Caco-2 (cell line): Measurements from ENCODE around the gene CC2D1A. TPM values are rescaled to one million over a fixed set of nuclear protein-coding genes. Genes with fewer than 3 reads are reported as not detected.

Experiments used
- BruUV-seq: library from RNA; stranded (reverse); fragments of 400-500 nt; replicated peaks from 2 replicates; lab custom pipeline; 2021; lab: Mats Ljungman, UMichigan
- CTCF ChIA-PET: fragments of 300-600 bp; sonication (Branson Sonifier 250); formaldehyde crosslinking; loops from one replicate; lab custom pipeline; 2022; ENCODE audit warnings: antibody characterized with exemption; lab: Charles Lee
- POLR2A ChIA-PET: fragments of 300-600 bp; sonication (Branson Sonifier 250); formaldehyde crosslinking; loops from one replicate; lab custom pipeline; 2022; ENCODE audit warnings: antibody characterized with exemption; lab: Charles Lee
- DNase-seq, 2 experiments: peaks; one replicate each; pipeline versions ENCODE4 v3.0.0 to v3.0.0-alpha.2; 2020 to 2022
- H3K27me3 ChIP-seq: replicated peaks from 2 replicates; pipeline ENCODE4 v1.6.0; 2011; ENCODE audit warnings: low read length; ENCODE audit not compliant: control insufficient read depth, insufficient read depth
- H3K36me3 ChIP-seq: 2 replicates; pipeline ENCODE4 v1.5.1; 2011; ENCODE audit warnings: low read length; ENCODE audit not compliant: control insufficient read depth, insufficient read depth
- H3K4me1 ChIP-seq: fragments of 250-450 bp; sonication (Bioruptor Pico); 2 replicates; pipeline ENCODE4 v1.5.1; 2020; ENCODE audit warnings: mild to moderate bottlenecking
- H3K4me3 ChIP-seq: 2 replicates; pipeline ENCODE4 v1.5.1; 2011; ENCODE audit warnings: low read depth, mild to moderate bottlenecking, control low read depth, low read length
- H3K9me3 ChIP-seq: fragments of 250-450 bp; sonication (Bioruptor Pico); 2 replicates; pipeline ENCODE4 v1.5.1; 2020; ENCODE audit warnings: mild to moderate bottlenecking, moderate library complexity
- H3K27ac Mint-ChIP-seq: one replicate; pipeline ENCODE4 v1.8.0; 2022; ENCODE audit warnings: mixed read lengths; ENCODE audit not compliant: unreplicated experiment
- H3K27me3 Mint-ChIP-seq: one replicate; pipeline ENCODE4 v1.8.0; 2022; ENCODE audit warnings: mixed read lengths; ENCODE audit not compliant: insufficient read depth, unreplicated experiment
- H3K36me3 Mint-ChIP-seq: one replicate; pipeline ENCODE4 v1.8.0; 2022; ENCODE audit warnings: mild to moderate bottlenecking, mixed read lengths; ENCODE audit not compliant: insufficient read depth, unreplicated experiment
- H3K4me1 Mint-ChIP-seq: one replicate; pipeline ENCODE4 v1.8.0; 2022; ENCODE audit warnings: low read depth, mixed read lengths; ENCODE audit not compliant: unreplicated experiment
- H3K4me3 Mint-ChIP-seq: one replicate; pipeline ENCODE4 v1.8.0; 2022; ENCODE audit warnings: mild to moderate bottlenecking, moderate library complexity, mixed read lengths; ENCODE audit not compliant: unreplicated experiment
- H3K9me3 Mint-ChIP-seq: one replicate; pipeline ENCODE4 v1.8.0; 2022; ENCODE audit warnings: mixed read lengths; ENCODE audit not compliant: unreplicated experiment
- CTCF ChIP-seq, 2 experiments: fragments of 200-600 bp in 1 of 2; IDR thresholded peaks; 1 replicate in 1 of 2; 2 replicates in 1 of 2; pipeline versions ENCODE4 v1.5.1 to v1.8.0; 2011 to 2022; ENCODE audit warnings: antibody characterized with exemption in 1 of 2, control low read depth in 1 of 2, inconsistent platforms in 1 of 2, low read depth in 1 of 2, low read length in 1 of 2, mild to moderate bottlenecking in 1 of 2, moderate library complexity in 1 of 2; ENCODE audit not compliant: insufficient read depth in 1 of 2, severe bottlenecking in 1 of 2, unreplicated experiment in 1 of 2
- intact Hi-C: fragments of 100-400 bp; cut with micrococcal nuclease; formaldehyde crosslinking; loops from one replicate; pipeline ENCODE4 v1.10.0; 2022; ENCODE audit not compliant: unreplicated experiment
- total RNA-seq: library from RNA; stranded (reverse); gene quantifications from 2 replicates; pipeline ENCODE4 v1.2.3, GENCODE V29; 2022

CC2D1A gene
- total RNA-seq, 1 experiment from 2014 or later: 48.2 TPM

- CTCF ChIA-PET: interaction anchor here (0.7 kb wide), 1 partner anchor 146 kb away, joined by 3 read pairs; the partner anchor contains the start of gene IL27RA
- no TSS peak for BruUV-seq
- POLR2A ChIA-PET: no interaction called here
- DNase-seq: no peak
- Histone ChIP-seq H3K27me3 (no peaks in the 10 kb centered on the region), H3K9me3 (no peaks in the 10 kb centered on the region), H3K4me3 (no peak overlapping the region), H3K36me3 (no peaks in the 10 kb centered on the region), H3K4me1 (peaks cover 7% of the 10 kb centered on the region)
- TF ChIP-seq CTCF (IDR thresholded peaks at IDR 0.05; ENCODE audit: insufficient read depth in 1 of 2, low read depth in 1 of 2, low read length in 1 of 2, severe bottlenecking in 1 of 2, unreplicated experiment in 1 of 2): no peak
- H3K36me3 Mint-ChIP-seq: peaks cover 6% of the 10 kb centered on the region
- H3K27ac Mint-ChIP-seq: no peak overlapping the region
- H3K9me3 Mint-ChIP-seq: no peaks in the 10 kb centered on the region
- intact Hi-C loops: no loop called here
- H3K27me3 Mint-ChIP-seq: no peaks in the 10 kb centered on the region
- peaks cover 7% of the 10 kb centered on the region for H3K4me1 Mint-ChIP-seq
- H3K4me3 Mint-ChIP-seq: no peak overlapping the region
Measured at GRCh38 chr19:13885826-13886365, 20.1 kb upstream of the CC2D1A start.

- BruUV-seq: no TSS peak
- TF ChIP-seq CTCF (IDR thresholded peaks at IDR 0.05; ENCODE audit: insufficient read depth in 1 of 2, low read depth in 1 of 2, low read length in 1 of 2, severe bottlenecking in 1 of 2, unreplicated experiment in 1 of 2): no peak
- no peaks in the 10 kb centered on the region for H3K36me3 ChIP-seq
- H3K4me1 ChIP-seq: peaks cover 2% of the 10 kb centered on the region
- no peaks in the 10 kb centered on the region for H3K27me3 ChIP-seq
- Mint-ChIP-seq H3K4me3 (no peak overlapping the region), H3K9me3 (no peaks in the 10 kb centered on the region), H3K4me1 (peaks cover 7% of the 10 kb centered on the region), H3K36me3 (peaks cover 6% of the 10 kb centered on the region), H3K27ac (no peak overlapping the region), H3K27me3 (no peaks in the 10 kb centered on the region)
- H3K4me3 ChIP-seq: no peak overlapping the region
- intact Hi-C loops: no loop called here
- ChIA-PET POLR2A (interaction anchor here (0.6 kb wide), 1 partner anchor 103 kb away, joined by 4 read pairs; no protein-coding TSS in a partner anchor), CTCF (no interaction called here)
- no peak for DNase-seq
- no peaks in the 10 kb centered on the region for H3K9me3 ChIP-seq
Measured at GRCh38 chr19:13887018-13887436, 19.0 kb upstream of the CC2D1A start.

GRCh38 chr19:13887517-13887916, 18.5 kb upstream of the CC2D1A start:
- intact Hi-C loops: no loop called here

More at GRCh38 chr19:13887517-13887916, 18.5 kb upstream of the CC2D1A start:
- ChIA-PET POLR2A (no interaction called here), CTCF (no interaction called here)
- Mint-ChIP-seq H3K4me3 (no peak overlapping the region), H3K9me3 (no peaks in the 10 kb centered on the region), H3K27me3 (no peaks in the 10 kb centered on the region), H3K36me3 (peaks cover 6% of the 10 kb centered on the region), H3K27ac (no peak overlapping the region), H3K4me1 (peaks cover 9% of the 10 kb centered on the region)
- TF ChIP-seq CTCF (IDR thresholded peaks at IDR 0.05; ENCODE audit: insufficient read depth in 1 of 2, low read depth in 1 of 2, low read length in 1 of 2, severe bottlenecking in 1 of 2, unreplicated experiment in 1 of 2): no peak
- no TSS peak for BruUV-seq
- H3K4me1 ChIP-seq: peaks cover 7% of the 10 kb centered on the region
- no peak overlapping the region for H3K4me3 ChIP-seq
- no peak for DNase-seq
- no peaks in the 10 kb centered on the region for H3K9me3 ChIP-seq
- H3K27me3 ChIP-seq: no peaks in the 10 kb centered on the region
- no peaks in the 10 kb centered on the region for H3K36me3 ChIP-seq
